Measurements from ENCODE around the gene CIAPIN1.

The CIAPIN1 gene

DNA sequence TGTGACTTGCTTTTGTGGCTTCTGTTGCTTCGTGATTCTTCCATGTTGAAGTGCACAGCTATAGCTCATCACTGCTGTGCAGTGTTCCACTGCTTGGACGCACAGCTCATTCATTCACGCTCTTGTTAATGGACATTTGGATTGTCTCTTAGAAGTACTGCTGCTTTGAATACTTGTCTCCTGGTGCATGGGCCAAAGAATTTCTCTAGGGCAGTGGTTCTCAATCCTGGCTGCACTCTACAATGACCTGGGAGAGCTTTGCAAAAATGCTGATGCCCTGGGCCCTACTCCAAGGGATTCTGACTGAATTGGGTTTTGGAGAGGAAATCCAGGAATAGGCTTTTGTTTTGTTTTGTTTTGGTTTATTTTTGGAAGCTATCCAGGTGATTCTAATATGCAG lies 22.6 kb downstream of the CIAPIN1 start:
- no peak overlapping the region for H3K4me3 ChIP-seq (ENCODE audit: low read length)
- no peak for TF ChIP-seq CTCF (IDR thresholded peaks at IDR 0.05; ENCODE audit: insufficient read depth, low read depth, low read length, missing control alignments)
- no peak for DNase-seq (ENCODE audit: low read depth)

DNA sequence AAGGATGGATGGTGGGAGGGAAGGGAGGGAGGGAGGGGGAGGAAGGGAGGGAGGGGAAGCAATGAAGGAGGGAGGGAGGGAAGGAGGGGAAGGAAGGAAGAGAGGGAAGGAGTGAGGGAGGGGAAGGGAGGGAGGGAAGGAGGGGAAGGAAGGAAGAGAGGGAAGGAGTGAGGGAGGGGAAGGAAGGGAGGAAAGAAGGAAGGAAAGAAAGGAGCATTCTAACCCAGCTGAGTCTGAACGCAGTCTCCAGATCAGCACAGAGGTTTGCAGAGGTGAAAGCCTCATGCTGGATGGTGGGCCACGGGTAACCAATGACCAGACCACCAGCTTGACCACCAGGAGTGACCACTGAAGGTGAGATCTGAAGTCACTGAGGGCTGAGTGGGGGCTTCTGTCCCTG lies 24.0 kb downstream of the CIAPIN1 start:
- DNase-seq (ENCODE audit: low read depth) = no peak
- no peak for TF ChIP-seq CTCF (IDR thresholded peaks at IDR 0.05; ENCODE audit: insufficient read depth, low read depth, low read length, missing control alignments)
- no peak overlapping the region for H3K4me3 ChIP-seq (ENCODE audit: low read length)

- H3K4me3 ChIP-seq (ENCODE audit: low read length) = no peak overlapping the region
- DNase-seq (ENCODE audit: low read depth) = peak; percentile 52
- peak; percentile 72 for TF ChIP-seq CTCF (IDR thresholded peaks at IDR 0.05; ENCODE audit: insufficient read depth, low read depth, low read length, missing control alignments)
Observed at GRCh38 chr16:57422026-57422944, 24.9 kb downstream of the CIAPIN1 start.

DNA sequence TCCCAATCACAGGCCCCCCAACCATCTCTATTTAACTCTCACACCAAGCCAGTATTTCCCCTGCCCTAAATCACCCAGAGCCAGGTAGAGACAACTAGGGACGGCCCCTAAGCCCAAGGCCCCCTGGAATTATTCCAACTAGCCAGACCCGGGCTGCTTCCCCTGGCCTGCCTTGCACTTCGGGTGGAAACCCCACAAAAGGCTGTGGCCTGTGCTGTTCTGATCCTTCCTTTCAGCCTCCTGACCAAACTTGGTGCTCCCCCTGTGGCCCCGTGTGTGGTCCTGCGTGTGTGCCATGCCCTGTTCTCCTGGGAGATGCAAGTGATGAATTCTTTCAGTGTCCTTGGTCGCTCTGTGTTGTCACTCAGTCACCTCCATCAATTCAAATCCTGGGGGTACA lies 27.7 kb downstream of the CIAPIN1 start:
- no peak overlapping the region for H3K4me3 ChIP-seq (ENCODE audit: low read length)
- no peak for TF ChIP-seq CTCF (IDR thresholded peaks at IDR 0.05; ENCODE audit: insufficient read depth, low read depth, low read length, missing control alignments)
- DNase-seq (ENCODE audit: low read depth) = no peak

- no peak for TF ChIP-seq CTCF (IDR thresholded peaks at IDR 0.05; ENCODE audit: insufficient read depth, low read depth, low read length, missing control alignments)
- no peak for DNase-seq (ENCODE audit: low read depth)
- H3K4me3 ChIP-seq (ENCODE audit: low read length) = no peak overlapping the region
Observed at GRCh38 chr16:57416084-57416483, 31.1 kb downstream of the CIAPIN1 start.

DNA sequence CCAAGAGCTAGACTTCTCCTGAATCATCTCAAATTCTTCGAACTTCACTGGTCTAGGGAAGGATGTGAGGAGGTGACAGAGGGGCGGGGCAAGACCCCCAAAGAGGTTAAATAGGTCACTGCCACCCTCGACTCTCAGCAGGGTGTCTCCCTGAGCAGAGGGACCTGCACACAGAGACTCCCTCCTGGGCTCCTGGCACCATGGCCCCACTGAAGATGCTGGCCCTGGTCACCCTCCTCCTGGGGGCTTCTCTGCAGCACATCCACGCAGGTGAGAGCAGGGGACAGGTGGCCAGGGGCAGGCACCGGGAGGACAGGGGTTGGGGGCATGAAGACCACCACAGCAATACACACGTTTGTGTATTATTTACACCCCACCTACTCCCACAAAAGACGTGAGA lies 33.5 kb downstream of the CIAPIN1 start:
- H3K4me3 ChIP-seq (ENCODE audit: low read length) = no peak overlapping the region
- TF ChIP-seq CTCF (IDR thresholded peaks at IDR 0.05; ENCODE audit: insufficient read depth, low read depth, low read length, missing control alignments) = no peak
- no peak for DNase-seq (ENCODE audit: low read depth)

DNA sequence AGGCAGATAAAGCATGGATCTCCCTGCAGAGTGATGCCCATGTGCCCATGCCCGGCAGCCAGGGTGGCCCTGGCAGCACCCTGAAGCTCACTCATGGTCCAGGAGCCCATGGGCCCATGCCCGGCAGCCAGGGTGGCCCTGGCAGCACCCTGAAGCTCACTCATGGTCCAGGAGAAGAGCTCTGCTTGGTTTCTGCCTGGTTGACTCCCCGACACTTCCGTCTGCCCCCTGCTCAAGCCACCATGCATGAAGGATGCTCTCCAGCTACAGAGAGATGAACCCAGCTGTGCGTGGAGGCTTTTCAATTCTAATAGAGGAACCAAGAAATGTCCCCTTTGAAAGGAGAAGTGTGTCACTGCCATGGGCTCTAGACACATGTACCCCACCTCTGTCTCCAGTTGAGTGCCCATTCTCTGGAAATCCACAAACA lies 33.9 kb downstream of the CIAPIN1 start:
- DNase-seq (ENCODE audit: low read depth) = no peak
- no peak overlapping the region for H3K4me3 ChIP-seq (ENCODE audit: low read length)
- no peak for TF ChIP-seq CTCF (IDR thresholded peaks at IDR 0.05; ENCODE audit: insufficient read depth, low read depth, low read length, missing control alignments)

Data from epithelial cell of esophagus (primary cell).